BLaER1 (cell line): ENCODE measurements around the gene UBE2E3.

Experiments
- H3K27ac ChIP-seq: shearing (Covaris generic); formaldehyde crosslinking; 2 replicates; pipeline ENCODE4 v1.8.1; 2022
- H3K27me3 ChIP-seq: shearing (Covaris generic); formaldehyde crosslinking; 2 replicates; pipeline ENCODE4 v1.8.1; 2022
- H3K36me3 ChIP-seq: shearing (Covaris generic); formaldehyde crosslinking; 2 replicates; pipeline ENCODE4 v1.8.1; 2022
- H3K4me1 ChIP-seq: shearing (Covaris generic); formaldehyde crosslinking; 2 replicates; pipeline ENCODE4 v1.8.1; 2022
- H3K4me2 ChIP-seq: shearing (Covaris generic); formaldehyde crosslinking; 2 replicates; pipeline ENCODE4 v1.8.1; 2022
- H3K4me3 ChIP-seq: shearing (Covaris generic); formaldehyde crosslinking; 2 replicates; pipeline ENCODE4 v1.8.1; 2022
- H3K9ac ChIP-seq: shearing (Covaris generic); formaldehyde crosslinking; 2 replicates; pipeline ENCODE4 v1.8.1; 2022
- H3K9me3 ChIP-seq: shearing (Covaris generic); formaldehyde crosslinking; 2 replicates; pipeline ENCODE4 v1.8.1; 2022
- H4K20me1 ChIP-seq: shearing (Covaris generic); formaldehyde crosslinking; 2 replicates; pipeline ENCODE4 v1.8.1; 2022
- Cebpa-rat ChIP-seq: shearing (Covaris generic); IDR thresholded peaks from 2 replicates; pipeline ENCODE4 v1.8.1; 2022

UBE2E3 gene

GRCh38 chr2:181046833-181047232, 66.4 kb downstream of the UBE2E3 start:
- Histone ChIP-seq H4K20me1 (peaks cover 75% of the 10 kb centered on the region), H3K4me2 (no peak overlapping the region), H3K36me3 (no peaks in the 10 kb centered on the region), H3K4me3 (no peak overlapping the region), H3K9ac (no peak overlapping the region), H3K4me1 (no peaks in the 10 kb centered on the region), H3K9me3 (no peaks in the 10 kb centered on the region), H3K27me3 (no peaks in the 10 kb centered on the region), H3K27ac (no peak overlapping the region)
- TF ChIP-seq Cebpa-rat, result no peak

DNA sequence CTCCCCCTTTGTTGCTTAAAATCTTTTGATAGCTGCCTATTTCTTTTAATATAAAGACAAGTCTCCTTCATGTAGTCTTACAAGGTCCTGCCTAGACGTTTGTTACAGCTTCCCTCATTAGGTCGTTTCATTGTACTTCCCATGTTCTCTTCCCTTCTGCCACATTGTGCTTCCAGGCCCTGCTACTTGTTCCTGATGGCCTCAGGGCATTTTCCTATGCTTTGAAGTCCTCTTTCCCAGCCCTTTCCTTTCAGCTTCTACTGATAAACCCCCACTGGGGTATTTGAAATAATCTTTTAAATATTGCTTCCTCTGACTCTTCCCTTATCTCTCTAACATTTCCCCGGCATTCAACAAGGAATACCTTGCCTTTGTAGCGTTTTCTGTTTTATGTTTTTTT, 67.4 kb downstream of the UBE2E3 start:
- Histone ChIP-seq H3K4me1 (no peaks in the 10 kb centered on the region), H3K9ac (no peak overlapping the region), H3K27me3 (no peaks in the 10 kb centered on the region), H3K9me3 (no peaks in the 10 kb centered on the region), H4K20me1 (peaks cover 75% of the 10 kb centered on the region), H3K4me3 (no peak overlapping the region), H3K27ac (no peak overlapping the region), H3K4me2 (no peak overlapping the region), H3K36me3 (no peaks in the 10 kb centered on the region)
- TF ChIP-seq Cebpa-rat, result no peak

- Histone ChIP-seq H3K36me3 (peaks cover 8% of the 10 kb centered on the region; the same call in 1 of the 2 replicates), H3K4me2 (no peak overlapping the region), H3K4me3 (no peak overlapping the region), H3K9me3 (no peaks in the 10 kb centered on the region), H4K20me1 (peaks cover 55% of the 10 kb centered on the region), H3K27ac (no peak overlapping the region), H3K27me3 (no peaks in the 10 kb centered on the region), H3K4me1 (no peaks in the 10 kb centered on the region), H3K9ac (no peak overlapping the region)
- no peak for TF ChIP-seq Cebpa-rat
Measured at GRCh38 chr2:181051861-181052522, 71.6 kb downstream of the UBE2E3 start.

DNA sequence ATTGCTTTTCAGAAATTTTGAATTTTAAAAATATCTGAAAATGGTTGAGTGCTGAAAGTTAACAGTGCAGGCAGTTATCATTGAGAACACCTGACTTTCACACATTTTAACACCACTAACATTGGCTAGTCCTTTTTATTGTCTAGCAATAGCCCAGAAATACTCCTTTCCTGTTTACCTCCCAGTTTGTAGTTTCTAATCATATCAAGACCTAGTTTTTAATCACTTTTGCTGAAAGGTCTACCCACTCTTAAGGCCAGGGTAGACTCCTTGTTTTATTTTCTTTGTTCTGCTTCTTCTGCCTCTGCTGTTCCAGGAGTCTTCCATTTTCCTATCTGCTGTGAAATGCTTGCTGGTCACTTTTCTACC, 72.1 kb downstream of the UBE2E3 start:
- Histone ChIP-seq H3K36me3 (peaks cover 8% of the 10 kb centered on the region; the same call in 1 of the 2 replicates), H3K4me3 (no peak overlapping the region), H3K9me3 (no peaks in the 10 kb centered on the region), H3K4me2 (no peak overlapping the region), H3K9ac (no peak overlapping the region), H3K27ac (no peak overlapping the region), H4K20me1 (peaks cover 55% of the 10 kb centered on the region), H3K27me3 (no peaks in the 10 kb centered on the region), H3K4me1 (no peaks in the 10 kb centered on the region)
- no peak for TF ChIP-seq Cebpa-rat

DNA sequence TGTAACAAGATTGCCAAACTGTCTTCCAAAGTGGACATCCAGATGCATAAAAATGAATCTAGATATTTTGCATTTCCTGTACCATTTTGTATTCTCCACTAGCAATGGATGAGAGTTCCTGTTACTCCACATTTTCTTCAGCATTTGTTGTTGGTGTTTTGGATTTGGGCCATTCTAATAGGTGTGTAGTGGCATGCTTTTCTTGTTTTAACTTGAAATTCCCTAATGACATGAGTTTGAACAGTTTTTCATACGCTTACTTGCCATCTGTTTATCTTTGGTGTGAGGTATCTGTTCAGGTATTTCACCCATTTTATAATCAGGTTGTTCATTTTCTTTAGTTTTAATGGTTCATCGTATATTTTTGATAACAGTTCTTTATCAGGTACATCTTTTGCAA, 73.9 kb downstream of the UBE2E3 start:
- H3K27ac ChIP-seq, result no peak overlapping the region
- no peaks in the 10 kb centered on the region for H3K4me1 ChIP-seq
- no peak for TF ChIP-seq Cebpa-rat
- H3K9me3 ChIP-seq, result no peaks in the 10 kb centered on the region
- H3K27me3 ChIP-seq, result no peaks in the 10 kb centered on the region
- peaks cover 49% of the 10 kb centered on the region for H4K20me1 ChIP-seq
- H3K36me3 ChIP-seq, result peaks cover 8% of the 10 kb centered on the region; the same call in 1 of the 2 replicates
- H3K4me3 ChIP-seq, result no peak overlapping the region
- H3K4me2 ChIP-seq, result no peak overlapping the region
- no peak overlapping the region for H3K9ac ChIP-seq

DNA sequence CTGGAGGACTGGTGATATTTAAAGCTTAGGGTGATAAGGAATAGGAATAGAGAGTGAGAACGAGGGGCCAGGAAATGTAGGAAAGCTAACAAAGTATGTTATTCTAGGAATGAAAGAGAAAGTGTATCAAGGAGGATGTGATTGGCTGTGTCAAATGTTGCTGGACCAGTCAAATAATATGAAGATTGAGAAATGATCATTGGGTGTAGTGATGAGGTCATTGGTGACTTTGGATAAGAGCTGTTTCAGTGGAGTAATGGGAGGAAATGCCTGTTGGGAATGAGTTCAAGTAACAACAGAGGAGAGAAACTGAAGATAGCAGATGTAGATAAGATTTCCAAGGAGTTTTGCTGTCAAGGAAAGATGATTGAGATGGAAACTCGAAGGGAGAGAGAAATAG, 74.4 kb downstream of the UBE2E3 start:
- Histone ChIP-seq H3K36me3 (peaks cover 11% of the 10 kb centered on the region; the same call in 1 of the 2 replicates), H3K27me3 (no peaks in the 10 kb centered on the region), H3K27ac (no peak overlapping the region), H3K9ac (no peak overlapping the region), H3K4me2 (no peak overlapping the region), H3K4me1 (no peaks in the 10 kb centered on the region), H3K4me3 (no peak overlapping the region), H3K9me3 (no peaks in the 10 kb centered on the region), H4K20me1 (peaks cover 45% of the 10 kb centered on the region)
- TF ChIP-seq Cebpa-rat, result no peak

DNA sequence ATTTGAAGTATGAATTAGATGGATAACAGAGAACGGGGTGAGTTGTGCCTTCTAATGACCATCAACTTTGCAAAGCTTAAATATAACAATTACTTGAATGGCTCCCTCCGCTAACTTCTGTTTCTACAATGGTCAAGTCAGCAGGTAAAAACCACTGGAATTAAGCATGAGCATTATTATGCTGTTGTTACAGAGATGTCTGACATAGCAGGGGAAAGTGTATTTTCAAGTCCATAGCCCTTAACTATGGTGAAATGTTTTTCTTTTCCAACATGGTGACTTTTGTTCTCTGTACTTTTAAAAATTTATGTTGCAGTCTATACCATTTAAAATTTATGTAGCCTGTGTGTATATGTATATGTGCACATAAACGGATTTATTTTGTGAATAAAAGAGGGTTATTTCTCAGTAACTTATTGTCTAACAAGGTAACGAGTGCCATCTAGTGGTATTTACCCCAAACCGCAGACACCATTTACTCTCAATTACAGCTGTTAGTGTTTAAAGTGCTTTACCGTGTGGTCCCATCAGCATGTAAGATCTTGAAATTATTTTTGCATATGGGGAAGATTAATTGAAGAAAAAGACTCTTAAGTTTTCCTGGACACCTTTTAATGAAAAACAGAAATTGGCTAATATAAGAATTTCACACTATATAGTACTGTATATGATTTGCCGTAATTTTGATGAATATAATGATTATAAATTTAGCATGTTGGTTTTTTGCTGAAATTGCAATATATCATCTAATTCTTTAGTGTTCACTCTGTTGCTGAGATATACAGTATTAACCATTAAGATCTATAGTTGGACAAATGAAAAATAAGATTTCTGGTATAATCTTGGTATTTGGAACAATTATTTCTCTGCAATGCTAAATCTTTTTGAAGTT, 78.2 kb downstream of the UBE2E3 start:
- no peak overlapping the region for H3K4me2 ChIP-seq
- no peak overlapping the region for H3K4me3 ChIP-seq
- no peak for TF ChIP-seq Cebpa-rat
- peaks cover 19% of the 10 kb centered on the region for H3K36me3 ChIP-seq
- H3K27ac ChIP-seq, result no peak overlapping the region
- no peaks in the 10 kb centered on the region for H3K4me1 ChIP-seq
- H3K9ac ChIP-seq, result no peak overlapping the region
- H3K9me3 ChIP-seq, result no peaks in the 10 kb centered on the region
- peaks cover 35% of the 10 kb centered on the region for H4K20me1 ChIP-seq
- no peaks in the 10 kb centered on the region for H3K27me3 ChIP-seq

DNA sequence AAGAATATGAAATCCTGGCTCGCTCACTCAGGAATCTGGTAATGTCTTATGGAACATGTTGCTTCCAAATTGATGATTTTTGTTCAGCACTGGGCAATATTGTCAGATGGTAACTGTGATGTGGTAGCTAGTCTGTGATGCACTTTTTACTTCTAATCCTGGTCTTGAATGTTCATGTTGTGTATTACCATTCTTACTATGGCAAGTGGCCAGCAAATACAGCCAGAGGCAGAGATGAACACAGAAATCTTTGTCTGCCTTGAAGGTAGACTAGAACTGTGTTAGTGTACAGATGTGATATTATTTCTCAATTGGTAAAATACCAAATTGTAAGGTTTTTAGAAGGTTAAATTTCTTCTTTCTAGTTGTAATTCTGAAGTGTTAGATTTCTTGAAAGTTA, 83.3 kb downstream of the UBE2E3 start:
- H3K4me2 ChIP-seq, result no peak overlapping the region
- no peaks in the 10 kb centered on the region for H3K4me1 ChIP-seq
- no peak for TF ChIP-seq Cebpa-rat
- no peaks in the 10 kb centered on the region for H3K9me3 ChIP-seq
- no peak overlapping the region for H3K9ac ChIP-seq
- H3K27me3 ChIP-seq, result no peaks in the 10 kb centered on the region
- peaks cover under 1% of the 10 kb centered on the region; the same call in 1 of the 2 replicates for H4K20me1 ChIP-seq
- H3K36me3 ChIP-seq, result peaks cover 33% of the 10 kb centered on the region
- H3K27ac ChIP-seq, result no peak overlapping the region
- no peak overlapping the region for H3K4me3 ChIP-seq

DNA sequence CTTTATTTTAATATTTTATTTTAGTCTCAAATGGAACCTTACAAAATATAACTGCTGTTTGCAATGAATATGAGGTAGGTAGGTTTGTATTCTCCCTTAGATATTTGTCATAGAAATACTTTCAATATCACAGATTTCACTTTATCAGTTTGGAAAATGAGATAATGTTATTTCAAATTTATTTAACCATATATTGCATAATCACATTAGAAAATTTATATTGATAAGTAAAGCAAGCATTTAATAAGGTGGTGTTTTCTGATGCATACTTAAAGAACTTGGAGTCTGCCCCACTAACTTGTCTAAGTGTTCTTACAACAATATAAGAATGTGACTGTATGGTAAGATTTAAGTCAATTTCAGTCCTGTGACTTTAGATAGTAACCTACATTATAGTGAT, 85.1 kb downstream of the UBE2E3 start:
- Histone ChIP-seq H3K4me2 (no peak overlapping the region), H3K9ac (no peak overlapping the region), H4K20me1 (no peaks in the 10 kb centered on the region), H3K4me3 (no peak overlapping the region), H3K27me3 (no peaks in the 10 kb centered on the region), H3K36me3 (peaks cover 34% of the 10 kb centered on the region), H3K4me1 (no peaks in the 10 kb centered on the region), H3K27ac (no peak overlapping the region), H3K9me3 (no peaks in the 10 kb centered on the region)
- TF ChIP-seq Cebpa-rat, result no peak

DNA sequence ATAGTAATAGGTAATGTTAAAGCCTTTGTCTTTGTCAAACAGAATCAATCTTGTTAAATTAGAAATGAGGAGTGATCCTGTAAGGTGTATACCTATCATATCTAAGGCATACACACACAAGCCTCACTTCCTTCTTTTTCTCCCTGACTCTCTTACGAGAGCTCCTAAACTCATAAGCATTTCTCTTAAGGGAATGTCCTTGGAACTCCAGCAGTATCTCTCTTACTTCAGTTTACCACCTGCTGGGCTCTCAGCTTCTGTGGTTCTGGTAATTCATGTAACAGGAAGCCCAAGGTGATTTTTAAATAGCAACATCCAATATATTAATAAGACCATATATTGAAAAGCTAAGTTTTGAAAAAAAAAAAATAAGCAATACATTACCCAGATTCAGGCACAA, 85.9 kb downstream of the UBE2E3 start:
- H3K9me3 ChIP-seq, result no peaks in the 10 kb centered on the region
- TF ChIP-seq Cebpa-rat, result no peak

More for the DNA sequence above, 85.9 kb downstream of the UBE2E3 start:
- Histone ChIP-seq H3K4me3 (no peak overlapping the region), H3K9ac (no peak overlapping the region), H3K4me2 (no peak overlapping the region), H3K36me3 (peaks cover 34% of the 10 kb centered on the region), H3K4me1 (no peaks in the 10 kb centered on the region), H4K20me1 (no peaks in the 10 kb centered on the region), H3K27me3 (no peaks in the 10 kb centered on the region), H3K27ac (no peak overlapping the region)
